ENCODE measurements around the gene DPH5.

The DPH5 gene

GRCh38 chr1:101005871-101006270, 19.7 kb downstream of the DPH5 start:
- Histone ChIP-seq H3K4me3 (ENCODE audit: low read depth in 1 of 2, low read length in 1 of 2) (no peak overlapping the region), H3K4me1 (ENCODE audit: control insufficient read depth in 1 of 2, insufficient read depth in 1 of 2, low read depth in 1 of 2, low read length in 1 of 2) (peaks cover 60 to 63% of the 10 kb centered on the region in 2 experiments), H3K36me3 (no peaks in the 10 kb centered on the region), H3K9me3 (no peaks in the 10 kb centered on the region), H3K27me3 (no peaks in the 10 kb centered on the region), H3K27ac (peak overlapping the region; percentile 66)
- no peak for TF ChIP-seq CTCF (IDR thresholded peaks at IDR 0.05)

DNA sequence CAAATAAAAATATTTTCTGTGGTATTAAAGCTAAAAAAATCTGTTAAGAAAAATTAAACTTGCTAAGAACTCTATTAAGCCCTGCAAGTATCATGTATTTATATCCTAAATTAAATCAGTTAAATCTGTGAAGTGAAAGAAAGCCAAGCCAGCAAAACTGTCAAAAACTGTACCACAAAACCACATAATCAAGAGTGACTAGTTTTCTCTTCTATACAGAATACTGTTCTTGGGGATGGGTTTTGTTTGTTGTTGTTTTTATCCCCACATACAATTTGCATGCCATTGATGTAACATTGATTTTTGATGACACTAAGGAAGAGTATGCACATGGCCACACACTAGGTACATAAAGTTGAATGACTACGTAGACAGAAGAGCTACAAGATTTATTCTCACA, 20.4 kb downstream of the DPH5 start:
- Histone ChIP-seq H3K36me3 (no peaks in the 10 kb centered on the region), H3K4me3 (ENCODE audit: low read depth in 1 of 2, low read length in 1 of 2) (peak overlapping the region in 1 of 2 experiments; percentile 6), H3K27ac (peak overlapping the region; percentile 63), H3K4me1 (ENCODE audit: control insufficient read depth in 1 of 2, insufficient read depth in 1 of 2, low read depth in 1 of 2, low read length in 1 of 2) (peaks cover 60 to 63% of the 10 kb centered on the region in 2 experiments), H3K9me3 (no peaks in the 10 kb centered on the region), H3K27me3 (no peaks in the 10 kb centered on the region)
- TF ChIP-seq CTCF (IDR thresholded peaks at IDR 0.05) = no peak

DNA sequence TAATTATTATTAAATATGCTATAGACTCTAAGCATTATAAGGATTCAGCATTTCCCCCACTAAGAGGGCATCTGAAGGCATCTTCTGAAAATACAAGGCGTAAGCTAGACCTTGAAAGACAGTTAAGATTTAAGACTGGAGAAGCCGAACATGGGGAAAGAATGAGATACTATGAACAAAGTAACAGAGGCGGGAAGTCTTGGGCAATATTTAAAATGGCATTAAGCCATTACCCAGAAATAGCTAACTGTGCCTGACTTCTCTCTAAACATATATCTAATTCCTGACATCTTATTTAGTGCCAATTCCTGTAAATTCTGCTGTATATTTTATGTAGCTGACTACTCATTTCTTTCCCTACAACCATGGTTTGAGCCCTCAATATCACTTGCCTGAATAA, 20.9 kb downstream of the DPH5 start:
- H3K27ac ChIP-seq = peak overlapping the region; percentile 63
- peaks cover 60 to 63% of the 10 kb centered on the region in 2 experiments for H3K4me1 ChIP-seq (ENCODE audit: control insufficient read depth in 1 of 2, insufficient read depth in 1 of 2, low read depth in 1 of 2, low read length in 1 of 2)
- H3K4me3 ChIP-seq (ENCODE audit: low read depth in 1 of 2, low read length in 1 of 2) = peak overlapping the region in 1 of 2 experiments; percentile 6
- no peaks in the 10 kb centered on the region for H3K9me3 ChIP-seq
- no peak for TF ChIP-seq CTCF (IDR thresholded peaks at IDR 0.05)
- H3K36me3 ChIP-seq = no peaks in the 10 kb centered on the region
- no peaks in the 10 kb centered on the region for H3K27me3 ChIP-seq

- Histone ChIP-seq H3K4me3 (ENCODE audit: low read depth in 1 of 2, low read length in 1 of 2) (peak overlapping the region in 1 of 2 experiments; percentile 6), H3K27ac (peak overlapping the region; percentile 63), H3K36me3 (no peaks in the 10 kb centered on the region), H3K27me3 (no peaks in the 10 kb centered on the region), H3K4me1 (ENCODE audit: control insufficient read depth in 1 of 2, insufficient read depth in 1 of 2, low read depth in 1 of 2, low read length in 1 of 2) (peaks cover 60 to 63% of the 10 kb centered on the region in 2 experiments), H3K9me3 (no peaks in the 10 kb centered on the region)
- TF ChIP-seq CTCF (IDR thresholded peaks at IDR 0.05) = no peak
These were observed 21.5 kb downstream of the DPH5 start for GRCh38 chr1:101004061-101004460.

DNA sequence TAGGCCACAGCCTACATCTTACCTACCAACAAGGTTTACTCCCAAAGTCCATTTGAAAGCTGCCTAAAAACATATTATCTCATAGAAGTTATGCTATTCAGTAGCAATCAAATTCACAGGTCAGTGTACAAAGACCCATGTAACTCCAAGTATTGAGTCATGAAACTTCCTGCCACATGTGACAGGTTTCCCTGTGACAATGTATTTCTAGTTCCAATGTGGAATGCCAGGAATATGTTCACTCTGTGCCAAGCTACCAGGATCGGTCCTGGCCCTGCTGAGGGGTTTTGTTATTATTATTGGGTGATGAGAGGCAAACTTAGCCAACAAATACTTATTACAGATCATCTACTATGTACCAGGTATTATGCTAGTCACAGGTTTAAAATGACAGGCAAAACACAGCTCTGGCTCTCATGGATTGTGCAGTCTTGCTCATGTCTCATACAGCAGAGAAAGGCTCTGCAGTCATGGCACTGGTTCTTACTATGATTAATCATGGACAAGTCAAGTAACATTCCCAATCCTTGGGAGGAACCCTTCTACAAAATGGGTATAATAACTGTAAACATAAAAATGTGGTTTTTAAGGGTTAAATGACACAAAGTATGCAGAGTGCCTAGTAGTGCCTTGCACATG, 22.5 kb downstream of the DPH5 start:
- H3K27ac ChIP-seq = peak overlapping the region; percentile 67
- no peaks in the 10 kb centered on the region for H3K9me3 ChIP-seq
- H3K36me3 ChIP-seq = no peaks in the 10 kb centered on the region
- peaks cover 60 to 63% of the 10 kb centered on the region in 2 experiments for H3K4me1 ChIP-seq (ENCODE audit: control insufficient read depth in 1 of 2, insufficient read depth in 1 of 2, low read depth in 1 of 2, low read length in 1 of 2)
- H3K27me3 ChIP-seq = no peaks in the 10 kb centered on the region
- H3K4me3 ChIP-seq (ENCODE audit: low read depth in 1 of 2, low read length in 1 of 2) = no peak overlapping the region
- TF ChIP-seq CTCF (IDR thresholded peaks at IDR 0.05) = no peak

Measured in neutrophil (primary cell).